NCI-H2081 treated with DMSO at 0.1 percent for 48 hours (cell line): ENCODE data around the gene AK5.

Experiments
- DNase-seq: peaks from one replicate; lab custom pipeline; 2025; lab: John Stamatoyannopoulos, UW

Gene AK5

GRCh38 chr1:77350012-77350770, 68.4 kb downstream of the AK5 start:
- no peak for DNase-seq

- DNase-seq, result no peak
These were observed 72.7 kb downstream of the AK5 start for GRCh38 chr1:77354536-77354935.

GRCh38 chr1:77355010-77355409, 73.2 kb downstream of the AK5 start:
- no peak for DNase-seq

- no peak for DNase-seq
These were observed 74.3 kb downstream of the AK5 start for GRCh38 chr1:77356136-77356535.

- DNase-seq, result no peak
These were observed 78.4 kb downstream of the AK5 start for GRCh38 chr1:77360256-77360655.

- DNase-seq, result no peak
These were observed 79.8 kb downstream of the AK5 start for GRCh38 chr1:77361621-77362020.

- DNase-seq, result no peak
These were observed 88.3 kb downstream of the AK5 start for GRCh38 chr1:77370161-77370560.

GRCh38 chr1:77370583-77371306, 88.9 kb downstream of the AK5 start:
- DNase-seq, result no peak

- DNase-seq, result no peak
These were observed 89.6 kb downstream of the AK5 start for GRCh38 chr1:77371396-77371795.

GRCh38 chr1:77373702-77374101, 91.9 kb downstream of the AK5 start:
- no peak for DNase-seq

GRCh38 chr1:77375541-77375940, 93.7 kb downstream of the AK5 start:
- DNase-seq, result no peak

GRCh38 chr1:77375990-77376389, 94.2 kb downstream of the AK5 start:
- DNase-seq, result no peak

GRCh38 chr1:77378723-77379535, 97.1 kb downstream of the AK5 start:
- DNase-seq, result no peak

- no peak for DNase-seq
These were observed 100.5 kb downstream of the AK5 start for GRCh38 chr1:77382366-77382765.

- no peak for DNase-seq
These were observed 101.4 kb downstream of the AK5 start for GRCh38 chr1:77383236-77383635.

- no peak for DNase-seq
These were observed 103.7 kb downstream of the AK5 start for GRCh38 chr1:77385551-77385950.

GRCh38 chr1:77386276-77386675, 104.5 kb downstream of the AK5 start:
- DNase-seq, result no peak

- DNase-seq, result no peak
These were observed 105.7 kb downstream of the AK5 start for GRCh38 chr1:77387553-77387952.

GRCh38 chr1:77388661-77389060, 106.8 kb downstream of the AK5 start:
- DNase-seq, result no peak

GRCh38 chr1:77392486-77392885, 110.7 kb downstream of the AK5 start:
- DNase-seq, result no peak

GRCh38 chr1:77394166-77394565, 112.3 kb downstream of the AK5 start:
- no peak for DNase-seq

- DNase-seq, result no peak
These were observed 113.2 kb downstream of the AK5 start for GRCh38 chr1:77395051-77395450.

GRCh38 chr1:77398152-77398551, 116.3 kb downstream of the AK5 start:
- no peak for DNase-seq
